Measurements from ENCODE around the gene DPH2.

DNA sequence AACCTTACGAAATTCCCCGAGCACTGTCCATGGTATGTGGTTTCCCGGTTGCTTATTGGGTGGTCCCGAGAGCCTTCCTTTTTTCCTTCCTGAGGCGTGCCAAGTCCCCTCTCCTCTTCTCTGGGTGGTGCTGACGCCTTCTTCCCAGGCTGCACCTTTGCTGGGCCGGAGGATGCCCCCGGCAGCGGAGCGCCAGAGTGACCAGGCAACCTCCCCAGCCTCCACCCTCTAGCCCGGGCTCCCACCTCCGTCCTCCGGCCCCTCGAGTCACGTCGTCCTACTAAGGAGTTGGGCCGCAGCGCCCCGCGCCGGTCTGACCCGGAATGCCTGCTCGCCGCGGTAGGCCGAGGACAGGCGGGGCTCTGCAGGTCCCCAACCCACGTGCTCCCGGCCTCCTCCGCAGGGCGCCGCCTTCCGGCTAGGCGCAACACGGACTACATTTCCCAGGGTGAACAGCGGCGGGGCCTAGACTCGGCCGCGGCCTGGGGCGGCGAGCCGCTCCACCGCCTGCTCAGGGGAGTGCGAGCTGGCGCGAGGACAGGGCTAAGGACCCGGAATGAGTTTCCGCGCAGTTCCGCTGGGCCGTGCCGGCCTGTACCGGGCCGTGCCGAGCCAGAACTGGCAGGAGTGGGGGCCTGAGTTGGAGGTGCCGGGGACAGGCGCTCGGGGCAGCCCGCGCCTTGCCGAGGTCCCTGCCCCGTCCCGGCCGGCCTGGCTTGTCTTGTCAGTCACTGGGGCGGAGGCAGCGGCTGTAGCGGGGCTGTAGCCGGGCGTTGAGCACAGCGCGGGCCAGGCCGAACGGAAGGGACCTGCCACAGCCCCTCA lies 23.4 kb upstream of the DPH2 start, which contains the start of gene IPO13:
- TF ChIP-seq GATA2 (IDR thresholded peaks at IDR 0.05; ENCODE audit: low read depth, low read length), result no peak
- no peak for TF ChIP-seq GATA3 (IDR thresholded peaks at IDR 0.05; ENCODE audit: low read depth, low read length)
